ENCODE results near the gene TUFM. TPM values are rescaled to one million over a fixed set of nuclear protein-coding genes. Genes with fewer than 3 reads are reported as not detected.

Gene TUFM
- total RNA-seq, 4 donors from 2014 or later, result 83.0 to 121 (median 107) TPM

DNA sequence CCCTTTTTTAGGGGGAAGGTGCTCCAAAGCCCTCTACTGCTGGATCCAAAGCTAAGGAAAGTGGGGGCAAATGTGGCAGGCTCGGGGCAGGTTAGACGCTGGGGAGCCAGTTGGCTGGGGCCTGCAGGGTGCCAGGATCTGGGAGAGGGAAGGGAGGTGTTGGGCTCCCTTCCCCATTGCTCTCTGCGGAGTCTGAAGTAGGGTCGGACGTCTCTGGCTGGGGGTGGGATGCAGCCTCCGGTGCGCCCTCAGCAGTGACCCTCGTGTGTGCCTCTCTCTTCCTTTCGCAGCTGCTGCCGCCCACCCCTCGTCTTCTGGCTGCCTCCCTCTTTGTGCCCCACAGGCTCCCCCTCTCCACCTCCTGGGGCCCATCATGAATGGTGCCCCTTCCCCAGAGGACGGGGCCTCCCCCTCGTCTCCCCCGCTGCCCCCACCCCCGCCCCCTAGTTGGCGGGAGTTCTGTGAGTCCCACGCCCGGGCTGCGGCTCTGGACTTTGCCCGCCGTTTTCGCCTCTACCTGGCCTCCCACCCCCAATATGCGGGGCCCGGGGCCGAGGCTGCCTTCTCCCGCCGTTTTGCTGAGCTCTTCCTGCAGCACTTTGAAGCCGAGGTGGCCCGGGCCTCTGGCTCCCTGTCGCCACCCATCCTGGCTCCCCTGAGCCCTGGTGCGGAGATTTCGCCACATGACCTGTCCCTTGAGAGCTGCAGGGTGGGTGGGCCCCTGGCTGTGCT is 19.7 kb upstream of the TUFM start:
- H3K27ac ChIP-seq, result no peak overlapping the region
- no peaks in the 10 kb centered on the region for H3K27me3 ChIP-seq
- no peak overlapping the region for H3K4me3 ChIP-seq
- no peak for TF ChIP-seq POLR2AphosphoS5 (IDR thresholded peaks at IDR 0.05)
- no peak for TF ChIP-seq POLR2A (IDR thresholded peaks at IDR 0.05)
- no peak for TF ChIP-seq EP300 (IDR thresholded peaks at IDR 0.05)
- TF ChIP-seq CTCF (IDR thresholded peaks at IDR 0.05), result no peak
- 71% methylated on average over 32 of the region's 32 CpGs for WGBS
- no peaks in the 10 kb centered on the region for H3K9me3 ChIP-seq
- H3K4me1 ChIP-seq, result peaks cover 30% of the 10 kb centered on the region
- peaks cover 48% of the 10 kb centered on the region for H3K36me3 ChIP-seq
- DNase-seq (ENCODE audit: low spot score in 2 of 2), result no peak

DNA sequence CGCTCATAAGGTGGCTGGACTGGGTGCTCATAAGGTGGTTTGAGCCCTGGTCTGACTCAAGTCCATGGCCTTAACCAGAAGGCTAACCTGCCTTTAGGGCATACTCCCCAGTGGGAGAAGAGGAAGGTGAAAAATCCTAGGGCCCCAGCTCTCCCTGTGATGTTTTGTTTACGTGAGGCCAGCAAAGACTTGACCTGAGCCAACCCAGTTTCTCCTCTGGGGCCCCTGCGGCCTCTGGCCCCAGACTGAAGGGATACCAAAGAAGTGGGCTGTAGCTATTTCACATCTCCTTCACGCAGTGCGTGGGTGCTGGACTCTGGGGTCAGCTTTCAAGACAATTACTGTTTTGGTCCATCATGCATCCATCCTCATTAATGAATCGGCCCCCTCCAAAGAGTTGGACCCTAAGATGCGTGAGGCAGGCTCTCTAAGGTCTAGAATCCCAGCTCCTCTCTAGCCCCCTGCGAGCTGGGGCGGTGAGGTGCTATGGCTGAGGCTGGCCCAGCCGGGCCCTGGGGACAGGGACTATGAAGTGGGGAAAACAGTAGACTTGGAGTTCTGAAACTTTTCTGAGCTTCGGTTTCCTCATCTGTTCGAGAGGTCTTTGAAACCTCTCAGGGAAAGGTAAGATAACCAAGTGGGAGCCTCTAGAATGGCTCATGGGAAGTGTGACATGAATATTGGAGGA is 19.0 kb upstream of the TUFM start:
- H3K36me3 ChIP-seq, result peaks cover 40% of the 10 kb centered on the region
- H3K4me3 ChIP-seq, result peak overlapping the region; percentile 87
- H3K4me1 ChIP-seq, result peaks cover 30% of the 10 kb centered on the region
- no peaks in the 10 kb centered on the region for H3K27me3 ChIP-seq
- H3K9me3 ChIP-seq, result no peaks in the 10 kb centered on the region
- no peak overlapping the region for H3K27ac ChIP-seq
- DNase-seq (ENCODE audit: low spot score in 2 of 2), result no peak
- 90% methylated on average over 11 of the region's 12 CpGs for WGBS
- TF ChIP-seq CTCF (IDR thresholded peaks at IDR 0.05), result no peak
- TF ChIP-seq EP300 (IDR thresholded peaks at IDR 0.05), result no peak
- no peak for TF ChIP-seq POLR2AphosphoS5 (IDR thresholded peaks at IDR 0.05)
- TF ChIP-seq POLR2A (IDR thresholded peaks at IDR 0.05), result no peak

GRCh38 chr16:28863929-28864793 is 18.0 kb upstream of the TUFM start:
- peak overlapping the region; percentile 91 for H3K27ac ChIP-seq
- peaks cover 30% of the 10 kb centered on the region for H3K4me1 ChIP-seq
- DNase-seq (ENCODE audit: low spot score in 2 of 2), result no peak
- no peaks in the 10 kb centered on the region for H3K9me3 ChIP-seq
- 3% methylated on average over 29 of the region's 42 CpGs for WGBS
- TF ChIP-seq POLR2A (IDR thresholded peaks at IDR 0.05) (no peak), EP300 (IDR thresholded peaks at IDR 0.05) (no peak), CTCF (IDR thresholded peaks at IDR 0.05) (no peak), POLR2AphosphoS5 (IDR thresholded peaks at IDR 0.05) (no peak)
- H3K4me3 ChIP-seq, result peak overlapping the region; percentile 87
- H3K27me3 ChIP-seq, result no peaks in the 10 kb centered on the region
- peaks cover 31% of the 10 kb centered on the region for H3K36me3 ChIP-seq

- H3K9me3 ChIP-seq, result no peaks in the 10 kb centered on the region
- WGBS, result 80% methylated on average over 4 of the region's 4 CpGs
- H3K27ac ChIP-seq, result no peak overlapping the region
- DNase-seq (ENCODE audit: low spot score in 2 of 2), result no peak
- H3K4me1 ChIP-seq, result peaks cover 13% of the 10 kb centered on the region
- TF ChIP-seq EP300 (IDR thresholded peaks at IDR 0.05) (no peak), POLR2A (IDR thresholded peaks at IDR 0.05) (no peak), CTCF (IDR thresholded peaks at IDR 0.05) (no peak), POLR2AphosphoS5 (IDR thresholded peaks at IDR 0.05) (no peak)
- H3K36me3 ChIP-seq, result no peaks in the 10 kb centered on the region
- no peaks in the 10 kb centered on the region for H3K27me3 ChIP-seq
- H3K4me3 ChIP-seq, result no peak overlapping the region
Measured at GRCh38 chr16:28859326-28859725, 13.2 kb upstream of the TUFM start.

All from suprapubic skin (tissue), 4 donors.